Activated T-helper 17 cell treated with anti-CD3 and anti-CD28 coated beads, Interleukin-2, amount 50 U/mL, for 72 hours (primary cell): ENCODE measurements around the gene SH3GLB2. TPM values are rescaled to one million over a fixed set of nuclear protein-coding genes. Genes with fewer than 3 reads are reported as not detected.
A peak's percentile ranks its signal among the peaks of the same experiment; 100 is the strongest.

Experiments used
- ATAC-seq: fragments of 150-1000 bp; cut with Tn5 transposase; replicated peaks from 2 replicates; pipeline ENCODE4 v1.10.0; 2021; ENCODE audit warnings: mild to moderate bottlenecking, moderate library complexity
- H3K27ac Mint-ChIP-seq: one replicate; pipeline ENCODE4 v1.8.0; 2022; ENCODE audit warnings: mixed read lengths
- H3K27me3 Mint-ChIP-seq: one replicate; pipeline ENCODE4 v1.8.0; 2022; ENCODE audit warnings: mixed read lengths
- H3K36me3 Mint-ChIP-seq: one replicate; pipeline ENCODE4 v1.8.0; 2022; ENCODE audit warnings: low read depth, mild to moderate bottlenecking, mixed read lengths
- H3K4me1 Mint-ChIP-seq: one replicate; pipeline ENCODE4 v1.8.0; 2022; ENCODE audit warnings: mixed read lengths
- H3K4me3 Mint-ChIP-seq: one replicate; pipeline ENCODE4 v1.8.0; 2022; ENCODE audit warnings: mild to moderate bottlenecking, mixed read lengths
- H3K9me3 Mint-ChIP-seq: one replicate; pipeline ENCODE4 v1.8.0; 2022; ENCODE audit warnings: mixed read lengths
- total RNA-seq, 2 donors: library from RNA; stranded (reverse); gene quantifications; one replicate each; pipeline ENCODE4 v1.2.3, GENCODE V29; 2022

Gene SH3GLB2
- total RNA-seq = 10 to 100 TPM; 57.7 to 76.0 TPM

DNA sequence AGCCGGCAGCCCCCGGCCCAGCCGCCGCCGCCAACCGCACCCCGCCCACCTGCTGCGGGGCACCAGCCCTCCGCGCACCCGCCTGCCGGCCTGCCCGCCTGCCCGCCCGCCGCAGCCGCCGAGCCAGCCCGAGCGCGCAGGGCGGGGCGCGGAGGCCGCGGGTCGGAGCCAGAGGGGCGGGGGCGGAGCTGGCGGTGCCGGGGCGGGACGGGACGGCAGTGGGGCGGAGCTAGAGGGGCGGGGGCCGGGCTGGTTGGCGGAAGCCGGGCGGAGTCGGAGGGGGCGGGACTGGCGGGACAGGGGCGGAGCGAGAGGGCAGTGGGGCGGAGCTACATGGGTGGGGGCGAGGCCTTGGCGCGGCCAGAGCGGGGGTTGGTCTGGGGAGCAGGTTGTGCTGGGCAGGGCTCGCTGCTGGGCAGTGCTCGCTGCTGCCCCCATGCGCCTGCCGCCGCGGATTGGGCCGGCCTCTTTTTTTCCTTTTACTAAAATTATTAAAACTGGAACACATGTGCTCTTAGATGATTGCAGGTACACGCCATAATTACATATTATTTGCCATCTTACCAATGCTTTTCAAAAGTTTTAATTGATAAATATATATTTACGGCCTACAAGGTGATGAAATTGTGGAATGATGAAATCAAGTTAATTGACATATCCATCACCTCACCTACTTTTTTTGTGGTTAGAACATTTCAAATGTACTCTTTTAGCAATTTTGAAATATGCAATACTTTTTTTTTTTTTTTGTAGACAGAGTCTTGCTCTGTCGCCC lies at the start of gene SH3GLB2:
Gene SH3GLB2, minus strand, starts transcription at position 140 of the 775 bp plus-strand sequence. CDS start 177 bp downstream, outside the sequence.
- H3K4me1 Mint-ChIP-seq = peaks cover 9% of the 10 kb centered on the region

DNA sequence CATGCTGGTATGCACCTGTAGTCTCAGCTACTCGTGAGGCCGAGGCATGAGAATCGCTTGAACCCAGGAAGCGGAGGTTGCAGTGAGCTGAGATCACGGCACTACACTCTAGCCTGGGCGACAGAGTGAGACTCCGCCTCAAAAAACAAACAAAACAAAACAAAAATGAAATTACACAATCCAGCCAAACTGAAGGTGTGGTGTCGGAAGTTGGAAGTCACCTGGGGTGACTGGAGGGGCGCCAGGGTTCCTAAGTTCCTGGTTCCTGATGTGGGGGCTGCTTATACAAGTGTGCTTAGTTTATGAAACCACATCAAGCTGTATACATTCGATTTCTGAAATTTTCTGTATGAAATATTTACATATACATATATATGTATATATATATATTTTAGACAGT lies 49.1 kb upstream of the SH3GLB2 start:
- H3K4me3 Mint-ChIP-seq = no peak overlapping the region
- ATAC-seq = no peak
- no peaks in the 10 kb centered on the region for H3K36me3 Mint-ChIP-seq

More for the DNA sequence above, at the start of gene SH3GLB2:
- Mint-ChIP-seq H3K36me3 (no peaks in the 10 kb centered on the region), H3K27me3 (no peaks in the 10 kb centered on the region), H3K4me3 (peak within 1 kb of the TSS; percentile 93), H3K9me3 (no peaks in the 10 kb centered on the region), H3K27ac (peak within 1 kb of the TSS; percentile 87)
- ATAC-seq = peak; percentile 93

DNA sequence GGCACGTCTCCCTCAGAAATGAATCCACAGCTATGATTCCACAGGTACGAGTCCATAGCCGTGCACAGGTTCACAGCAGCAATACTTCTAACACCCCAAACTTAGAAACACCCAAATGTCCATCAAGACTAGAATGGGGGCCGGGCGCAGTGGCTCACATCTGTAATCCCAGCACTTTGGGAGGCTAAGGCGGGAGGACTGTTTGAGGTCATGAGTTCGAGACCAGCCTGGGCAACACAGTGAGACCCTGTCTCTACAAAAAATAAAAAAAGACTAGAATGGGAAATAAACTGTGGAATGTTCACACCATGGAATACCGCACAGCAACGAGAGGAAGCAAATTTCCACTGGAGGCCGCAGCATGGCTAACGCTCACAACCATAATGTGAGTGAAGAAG lies 48.5 kb upstream of the SH3GLB2 start:
- Mint-ChIP-seq H3K4me3 (no peak overlapping the region), H3K27ac (no peak overlapping the region), H3K27me3 (no peaks in the 10 kb centered on the region), H3K4me1 (peaks cover 5% of the 10 kb centered on the region), H3K9me3 (no peaks in the 10 kb centered on the region), H3K36me3 (no peaks in the 10 kb centered on the region)
- no peak for ATAC-seq

More for the DNA sequence above, 49.1 kb upstream of the SH3GLB2 start:
- no peaks in the 10 kb centered on the region for H3K27me3 Mint-ChIP-seq
- no peak overlapping the region for H3K27ac Mint-ChIP-seq
- peaks cover 5% of the 10 kb centered on the region for H3K4me1 Mint-ChIP-seq
- no peaks in the 10 kb centered on the region for H3K9me3 Mint-ChIP-seq

DNA sequence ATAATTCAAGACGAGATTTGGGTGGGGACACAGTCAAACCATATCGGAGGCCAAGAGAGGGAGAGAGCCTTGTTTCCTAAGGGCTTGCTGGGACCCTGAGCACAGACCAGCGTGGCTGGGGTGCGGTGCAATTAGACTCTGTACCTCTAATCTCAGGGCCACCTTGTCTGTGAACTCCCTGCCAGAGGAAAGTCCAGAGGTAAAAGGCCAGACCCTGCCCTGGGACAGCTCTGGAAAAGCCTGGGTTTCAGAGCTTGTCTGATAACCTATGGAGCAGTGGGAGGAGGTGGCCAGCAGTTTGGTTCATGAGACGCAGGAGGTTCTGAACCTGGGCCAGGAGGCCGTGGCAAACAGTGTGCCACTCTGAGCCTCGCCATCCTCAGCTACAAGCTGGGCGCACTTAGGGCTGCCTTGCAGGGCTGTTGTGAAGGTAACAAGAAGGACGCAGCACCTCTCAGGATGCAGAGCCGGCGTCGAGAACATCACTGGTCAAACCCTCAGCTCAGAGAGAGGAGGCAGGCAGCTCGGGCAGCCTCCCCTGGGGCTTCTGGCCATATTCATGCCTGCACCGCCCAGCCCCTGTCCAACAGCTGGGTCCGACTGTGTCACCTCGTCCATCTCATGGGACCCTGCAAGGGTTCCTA lies 48.0 kb upstream of the SH3GLB2 start:
- Mint-ChIP-seq H3K27ac (peak overlapping the region; percentile 55), H3K4me3 (no peak overlapping the region), H3K9me3 (no peaks in the 10 kb centered on the region), H3K4me1 (peaks cover 5% of the 10 kb centered on the region), H3K36me3 (no peaks in the 10 kb centered on the region), H3K27me3 (no peaks in the 10 kb centered on the region)
- ATAC-seq = no peak

DNA sequence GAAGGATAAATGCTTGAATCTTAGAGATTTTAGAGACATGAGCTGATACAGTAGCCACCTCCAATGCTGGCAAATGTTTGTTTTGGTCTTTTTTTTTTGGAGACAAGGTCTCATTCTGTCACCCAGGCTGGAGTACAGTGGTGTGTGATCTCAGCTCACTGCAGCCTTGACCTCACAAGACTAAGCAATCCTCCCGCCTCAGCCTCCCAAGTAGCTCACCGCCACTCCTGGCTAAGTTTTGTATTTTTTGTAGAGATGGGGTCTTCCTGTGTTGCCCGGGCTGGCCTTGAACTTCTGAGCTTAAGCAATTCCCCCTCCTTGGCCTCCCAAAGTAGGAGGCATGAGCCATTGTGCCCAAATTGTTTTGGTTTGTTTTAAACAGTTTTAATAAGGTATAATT lies 46.0 kb upstream of the SH3GLB2 start:
- Mint-ChIP-seq H3K9me3 (no peaks in the 10 kb centered on the region), H3K27me3 (no peaks in the 10 kb centered on the region), H3K36me3 (no peaks in the 10 kb centered on the region), H3K4me3 (no peak overlapping the region), H3K4me1 (peaks cover 5% of the 10 kb centered on the region), H3K27ac (no peak overlapping the region)
- no peak for ATAC-seq

DNA sequence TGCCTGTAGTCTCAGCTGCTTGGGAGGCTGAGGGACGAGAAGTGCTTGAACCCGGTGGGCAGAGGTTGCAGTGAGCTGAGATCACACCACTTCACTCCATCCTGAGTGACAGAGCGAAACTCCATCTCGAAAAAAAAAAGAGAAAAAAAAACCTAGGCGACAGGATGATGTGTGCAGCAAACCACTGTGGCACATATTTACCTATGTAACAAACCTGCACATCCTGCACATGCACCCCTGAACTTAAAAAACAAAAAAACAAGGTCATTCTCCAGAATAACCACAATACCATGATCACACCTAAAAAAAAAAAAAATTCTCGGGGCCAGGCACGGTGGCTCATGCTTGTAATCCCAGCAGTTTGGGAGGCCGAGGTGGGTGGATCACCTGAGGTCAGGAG lies 45.3 kb upstream of the SH3GLB2 start:
- H3K27me3 Mint-ChIP-seq = no peaks in the 10 kb centered on the region
- H3K36me3 Mint-ChIP-seq = peaks cover 5% of the 10 kb centered on the region
- peak overlapping the region; percentile 67 for H3K27ac Mint-ChIP-seq
- peak overlapping the region; percentile 21 for H3K4me3 Mint-ChIP-seq
- ATAC-seq = peak; percentile 61
- H3K4me1 Mint-ChIP-seq = peaks cover 8% of the 10 kb centered on the region
- no peaks in the 10 kb centered on the region for H3K9me3 Mint-ChIP-seq

DNA sequence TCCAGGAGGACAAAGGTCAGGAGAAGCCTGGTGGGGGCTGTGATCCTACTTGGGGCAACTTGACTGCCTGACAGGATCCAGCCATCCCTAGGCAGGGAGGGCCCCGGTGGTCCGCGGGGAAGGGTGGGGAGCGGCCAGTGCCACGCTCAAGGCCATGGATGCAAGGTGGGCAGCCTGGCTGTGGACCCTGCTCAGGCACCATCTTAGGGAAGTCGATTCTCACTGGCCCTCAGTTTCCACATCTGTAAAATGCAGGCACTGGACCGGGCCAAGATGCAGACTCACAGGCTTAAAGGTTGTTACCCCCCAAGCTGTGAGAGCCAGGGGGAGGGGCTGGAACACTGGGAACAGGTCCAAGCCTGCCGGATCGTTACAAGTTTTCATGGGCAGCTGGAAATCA lies 44.0 kb upstream of the SH3GLB2 start:
- ATAC-seq = no peak
- peaks cover 8% of the 10 kb centered on the region for H3K4me1 Mint-ChIP-seq
- no peaks in the 10 kb centered on the region for H3K27me3 Mint-ChIP-seq
- no peak overlapping the region for H3K27ac Mint-ChIP-seq
- H3K4me3 Mint-ChIP-seq = no peak overlapping the region
- no peaks in the 10 kb centered on the region for H3K9me3 Mint-ChIP-seq
- H3K36me3 Mint-ChIP-seq = peaks cover 5% of the 10 kb centered on the region

DNA sequence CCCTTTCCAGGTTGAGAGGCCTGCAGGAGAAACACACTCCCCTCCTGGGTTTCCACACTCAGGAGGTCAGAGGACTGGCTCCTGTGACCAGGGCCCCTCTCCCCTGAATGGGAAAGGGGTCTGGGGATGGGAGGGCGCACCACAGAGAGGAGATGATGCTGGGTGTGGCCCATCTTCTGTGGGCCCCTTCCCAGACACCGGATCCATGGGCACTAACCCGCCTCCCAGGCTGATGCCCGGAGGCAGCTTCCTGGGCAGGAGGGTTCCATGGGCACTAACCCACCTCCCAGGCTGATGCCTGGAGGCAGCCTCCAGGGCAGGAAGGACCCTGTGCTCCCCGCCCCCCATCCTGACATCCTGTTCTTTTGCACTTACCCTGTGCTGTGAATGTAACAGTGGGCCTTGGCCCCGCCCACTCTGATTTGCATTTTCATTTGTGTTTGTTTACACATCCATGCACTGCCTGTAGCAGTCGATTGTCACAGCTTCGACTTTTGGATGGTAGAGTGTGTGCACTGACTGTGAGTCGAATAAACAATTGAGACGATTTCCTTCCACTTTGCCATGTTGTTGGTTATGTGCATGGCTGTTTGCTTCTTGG lies 43.5 kb upstream of the SH3GLB2 start:
- no peak for ATAC-seq
- H3K27ac Mint-ChIP-seq = no peak overlapping the region
- H3K27me3 Mint-ChIP-seq = no peaks in the 10 kb centered on the region
- no peak overlapping the region for H3K4me3 Mint-ChIP-seq
- peaks cover 5% of the 10 kb centered on the region for H3K36me3 Mint-ChIP-seq
- H3K9me3 Mint-ChIP-seq = no peaks in the 10 kb centered on the region
- peaks cover 8% of the 10 kb centered on the region for H3K4me1 Mint-ChIP-seq

DNA sequence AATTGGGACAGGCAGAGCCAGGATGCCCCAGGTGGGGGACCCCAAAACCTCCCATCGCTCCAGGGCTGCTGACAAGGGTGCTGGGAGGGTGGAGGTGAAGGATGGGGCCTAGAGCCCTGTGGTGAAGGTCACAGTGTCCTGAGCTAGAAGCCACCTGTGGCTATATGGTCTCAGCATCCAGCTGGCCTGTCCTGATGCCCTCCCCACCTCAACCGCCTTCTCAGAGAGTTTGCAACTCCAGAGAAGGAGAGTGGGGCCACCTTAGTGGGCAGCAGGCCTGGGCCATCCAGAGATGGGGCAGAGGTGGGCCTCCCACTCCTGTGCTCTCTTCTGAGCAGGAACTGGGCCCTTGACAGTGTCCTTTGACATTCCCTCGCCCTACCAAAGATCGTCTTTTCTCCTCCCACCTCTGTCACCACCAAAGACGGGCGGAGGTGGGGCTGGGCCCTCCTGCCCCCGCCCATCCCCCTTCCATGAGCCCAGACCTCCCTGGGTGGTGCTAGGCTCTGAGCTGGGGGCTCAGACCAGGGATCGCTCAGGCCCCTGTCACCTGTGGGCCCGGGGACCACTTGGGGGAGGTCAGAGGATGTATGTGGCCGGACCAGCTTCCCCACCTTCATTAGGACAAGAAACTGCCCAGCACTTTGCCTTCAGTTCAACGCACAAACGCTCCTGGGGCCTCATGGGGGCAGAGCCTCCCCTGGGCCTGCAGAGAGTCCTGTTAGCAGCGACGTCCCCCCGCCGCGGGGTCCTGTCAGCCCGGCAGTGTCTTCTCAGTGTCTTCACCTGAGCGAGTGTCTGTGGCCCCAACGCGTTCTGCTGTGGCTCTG lies 42.8 kb upstream of the SH3GLB2 start:
- no peak for ATAC-seq
- peaks cover 8% of the 10 kb centered on the region for H3K4me1 Mint-ChIP-seq
- no peaks in the 10 kb centered on the region for H3K9me3 Mint-ChIP-seq
- H3K4me3 Mint-ChIP-seq = no peak overlapping the region
- no peaks in the 10 kb centered on the region for H3K27me3 Mint-ChIP-seq
- no peak overlapping the region for H3K27ac Mint-ChIP-seq
- H3K36me3 Mint-ChIP-seq = peaks cover 7% of the 10 kb centered on the region

DNA sequence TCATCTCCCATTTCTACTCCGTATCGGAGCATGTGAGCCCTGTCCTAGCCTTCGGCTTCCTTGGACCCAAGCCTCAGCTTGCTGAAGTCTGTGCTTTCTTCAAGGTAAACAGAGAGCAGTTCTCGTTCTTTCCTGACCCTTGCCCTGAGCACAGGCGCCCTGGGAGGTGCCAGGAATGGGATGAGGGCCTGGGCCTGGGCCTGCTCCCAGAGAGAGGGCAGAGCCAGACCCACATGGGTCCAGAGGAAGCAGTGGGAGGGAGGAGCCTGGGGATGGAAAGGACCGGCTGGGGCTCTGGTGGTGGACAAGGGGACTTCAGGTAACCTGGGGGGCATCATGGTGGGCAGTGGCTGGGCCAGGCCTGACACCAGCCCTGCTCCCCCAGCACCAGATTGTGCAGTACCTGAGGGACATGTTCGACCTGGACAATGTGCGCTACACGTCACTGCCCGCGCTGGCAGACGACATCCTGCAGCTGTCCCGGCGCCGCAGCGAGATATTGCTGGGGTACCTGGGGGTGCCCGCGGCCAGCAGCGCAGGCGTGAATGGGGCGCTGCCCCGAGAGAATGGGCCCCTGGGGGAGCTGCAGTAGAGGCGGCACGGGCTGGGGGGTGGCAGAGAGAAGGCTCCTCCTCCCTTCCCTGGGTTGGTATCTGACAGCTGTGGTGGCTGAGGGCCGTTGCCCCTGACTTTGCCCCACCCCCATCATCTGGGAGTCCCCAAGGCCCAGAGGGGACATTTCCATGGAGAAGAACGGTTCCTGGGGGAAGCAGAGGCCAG lies 41.9 kb upstream of the SH3GLB2 start:
- Mint-ChIP-seq H3K4me3 (peak overlapping the region; percentile 52), H3K27ac (peak overlapping the region; percentile 89), H3K36me3 (peaks cover 15% of the 10 kb centered on the region), H3K27me3 (no peaks in the 10 kb centered on the region), H3K9me3 (no peaks in the 10 kb centered on the region), H3K4me1 (peaks cover 3% of the 10 kb centered on the region)
- ATAC-seq = no peak

DNA sequence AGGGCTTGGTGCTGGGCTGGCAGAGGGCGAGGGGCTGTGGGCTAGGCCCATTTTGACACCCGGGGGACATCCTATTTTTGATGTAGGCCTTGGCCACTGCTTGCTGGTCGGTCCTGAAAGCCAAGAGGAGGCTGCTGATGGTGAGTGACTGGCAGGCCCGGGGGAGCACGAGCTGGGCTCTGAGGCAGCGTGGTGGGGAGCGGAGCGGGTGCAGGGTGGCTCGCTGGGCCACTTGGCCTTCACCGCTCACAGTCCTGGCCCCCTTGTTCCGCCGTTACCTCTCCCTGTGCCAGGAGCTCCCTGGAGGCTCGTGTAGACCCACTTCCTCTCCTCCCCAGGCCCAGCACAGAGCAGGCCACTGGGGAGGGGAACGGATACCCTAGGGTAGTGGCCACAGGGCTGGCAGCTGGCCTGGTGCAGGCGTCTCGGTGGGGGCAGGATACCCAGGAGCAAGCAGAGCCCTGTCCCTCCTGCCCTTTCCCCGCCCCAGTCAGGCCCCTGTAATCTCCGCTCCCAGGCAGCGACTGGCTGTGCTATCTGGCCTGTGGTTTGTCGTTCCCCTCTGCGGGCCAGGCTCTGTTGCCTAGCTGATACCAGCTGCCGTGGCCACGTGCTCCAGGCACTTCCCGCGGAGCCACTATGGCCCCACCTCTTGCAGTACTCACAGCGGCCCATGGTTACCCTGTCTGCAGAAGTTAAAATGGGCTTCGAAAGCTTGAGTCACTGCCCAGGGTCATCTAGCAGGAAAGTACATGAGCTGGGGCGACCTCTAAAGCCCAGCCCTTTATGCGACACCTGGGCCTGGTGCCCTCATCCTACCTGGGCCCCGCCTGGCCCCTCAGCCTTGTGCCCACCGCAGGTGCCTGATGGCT lies 41.1 kb upstream of the SH3GLB2 start:
- Mint-ChIP-seq H3K36me3 (peaks cover 22% of the 10 kb centered on the region), H3K4me3 (peak overlapping the region; percentile 52), H3K4me1 (peaks cover 3% of the 10 kb centered on the region), H3K27ac (peak overlapping the region; percentile 89), H3K27me3 (no peaks in the 10 kb centered on the region), H3K9me3 (no peaks in the 10 kb centered on the region)
- ATAC-seq = peak; percentile 87

DNA sequence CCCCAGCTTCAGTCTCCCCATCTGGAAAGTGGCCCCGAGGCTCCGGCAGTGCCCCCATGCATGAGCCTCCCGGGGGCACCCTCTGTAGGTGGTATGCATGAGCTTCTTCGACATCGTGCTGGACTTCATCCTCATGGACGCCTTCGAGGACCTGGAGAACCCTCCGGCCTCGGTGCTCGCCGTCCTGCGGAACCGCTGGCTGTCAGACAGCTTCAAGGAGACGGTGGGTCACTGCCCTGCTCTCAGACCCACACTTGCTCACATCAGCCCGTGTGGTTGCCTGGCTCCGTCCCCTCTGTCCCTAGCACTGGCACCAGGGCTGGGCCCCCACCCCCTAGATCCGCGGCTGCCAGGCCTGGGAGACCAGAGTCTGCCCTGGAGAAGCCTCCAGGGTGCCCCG lies 40.0 kb upstream of the SH3GLB2 start:
- H3K36me3 Mint-ChIP-seq = peaks cover 30% of the 10 kb centered on the region
- ATAC-seq = no peak
- H3K27me3 Mint-ChIP-seq = no peaks in the 10 kb centered on the region
- H3K4me3 Mint-ChIP-seq = peak overlapping the region; percentile 52
- H3K4me1 Mint-ChIP-seq = peaks cover 3% of the 10 kb centered on the region
- H3K9me3 Mint-ChIP-seq = no peaks in the 10 kb centered on the region
- peak overlapping the region; percentile 89 for H3K27ac Mint-ChIP-seq

DNA sequence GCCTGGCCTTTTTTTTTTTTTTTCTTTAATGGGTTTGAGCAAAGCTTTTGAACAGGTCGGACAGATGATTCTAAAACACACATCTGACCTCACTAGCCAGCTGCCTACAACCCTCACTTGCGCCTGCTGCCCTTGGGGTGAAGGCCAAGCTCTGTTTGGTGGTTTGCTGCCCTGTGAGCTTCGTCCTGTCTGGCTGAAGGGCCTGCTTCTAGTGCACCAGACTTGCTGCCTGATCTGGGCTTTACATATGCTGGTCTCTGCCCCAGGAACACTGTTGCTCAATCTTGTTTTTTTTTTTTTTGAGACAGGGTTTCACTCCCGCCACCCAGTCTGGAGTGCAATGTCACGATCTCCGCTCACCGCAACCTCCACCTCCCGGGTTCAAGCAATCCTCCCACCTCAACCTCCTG lies 36.4 kb upstream of the SH3GLB2 start:
- ATAC-seq = no peak
- no peak overlapping the region for H3K4me3 Mint-ChIP-seq
- peaks cover 36% of the 10 kb centered on the region for H3K36me3 Mint-ChIP-seq
- H3K27me3 Mint-ChIP-seq = no peaks in the 10 kb centered on the region
- H3K27ac Mint-ChIP-seq = no peak overlapping the region
- H3K4me1 Mint-ChIP-seq = peaks cover 3% of the 10 kb centered on the region
- H3K9me3 Mint-ChIP-seq = no peaks in the 10 kb centered on the region
